ENCODE data around the gene RHOH.

Gene RHOH

GRCh38 chr4:40205259-40206198, 8.7 kb downstream of the RHOH start:
- peak; percentile 47 for DNase-seq (ENCODE audit: low read depth)

DNA sequence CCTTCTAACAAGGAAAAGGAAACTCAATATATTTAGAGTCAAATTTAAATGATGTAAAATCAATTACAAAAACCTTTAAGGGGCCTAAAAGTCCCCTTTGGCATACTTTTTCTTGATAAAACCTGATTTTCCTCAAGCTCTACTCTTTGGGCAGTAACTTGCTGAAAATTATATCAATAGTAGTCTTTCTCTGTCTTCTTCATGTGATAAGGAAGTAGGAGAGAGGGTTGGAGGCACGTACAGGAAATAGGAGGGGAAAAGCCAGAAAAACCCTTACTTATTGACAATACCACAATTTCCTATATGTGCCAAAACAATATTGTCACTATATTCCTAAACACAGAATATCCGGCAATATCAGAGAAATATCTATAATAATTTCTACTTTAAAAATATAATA, 9.6 kb downstream of the RHOH start:
- DNase-seq (ENCODE audit: low read depth) = no peak

GRCh38 chr4:40209401-40209800, 12.6 kb downstream of the RHOH start:
- no peak for DNase-seq (ENCODE audit: low read depth)

GRCh38 chr4:40210776-40211175, 13.9 kb downstream of the RHOH start:
- no peak for DNase-seq (ENCODE audit: low read depth)

- no peak for DNase-seq (ENCODE audit: low read depth)
These were observed 14.7 kb downstream of the RHOH start for GRCh38 chr4:40211224-40212185.

GRCh38 chr4:40212674-40213527, 16.1 kb downstream of the RHOH start:
- DNase-seq (ENCODE audit: low read depth) = no peak

DNA sequence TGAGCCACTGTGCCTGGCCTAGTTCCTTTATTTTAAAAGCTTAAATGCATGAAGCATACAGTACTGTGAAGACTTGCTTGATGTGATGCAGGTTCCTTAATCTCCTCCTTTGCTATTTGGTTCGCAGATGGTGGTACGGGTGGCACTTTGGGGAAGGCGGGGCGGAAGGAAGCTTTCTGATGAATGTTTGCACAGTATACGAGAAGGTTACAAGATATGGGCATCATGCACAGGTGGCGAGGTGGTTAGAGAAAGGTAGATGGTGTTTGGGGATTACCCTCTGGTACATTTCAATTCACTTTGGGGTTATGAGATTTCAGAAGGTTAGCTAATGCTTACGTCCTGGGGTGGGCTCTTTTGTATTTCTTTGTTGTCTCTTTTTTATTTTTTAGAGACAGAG, 17.2 kb downstream of the RHOH start:
- peak; percentile 69 for DNase-seq (ENCODE audit: low read depth)

- no peak for DNase-seq (ENCODE audit: low read depth)
These were observed 18.0 kb downstream of the RHOH start for GRCh38 chr4:40214661-40215418.

GRCh38 chr4:40216622-40217366, 20.0 kb downstream of the RHOH start:
- DNase-seq (ENCODE audit: low read depth) = no peak

GRCh38 chr4:40221744-40222143, 24.9 kb downstream of the RHOH start:
- no peak for DNase-seq (ENCODE audit: low read depth)

GRCh38 chr4:40223343-40223742, 26.5 kb downstream of the RHOH start:
- DNase-seq (ENCODE audit: low read depth) = no peak

- DNase-seq (ENCODE audit: low read depth) = no peak
These were observed 27.6 kb downstream of the RHOH start for GRCh38 chr4:40224432-40224831.

- no peak for DNase-seq (ENCODE audit: low read depth)
These were observed 28.7 kb downstream of the RHOH start for GRCh38 chr4:40225497-40225896.

GRCh38 chr4:40227284-40227683, 30.5 kb downstream of the RHOH start:
- DNase-seq (ENCODE audit: low read depth) = no peak

DNA sequence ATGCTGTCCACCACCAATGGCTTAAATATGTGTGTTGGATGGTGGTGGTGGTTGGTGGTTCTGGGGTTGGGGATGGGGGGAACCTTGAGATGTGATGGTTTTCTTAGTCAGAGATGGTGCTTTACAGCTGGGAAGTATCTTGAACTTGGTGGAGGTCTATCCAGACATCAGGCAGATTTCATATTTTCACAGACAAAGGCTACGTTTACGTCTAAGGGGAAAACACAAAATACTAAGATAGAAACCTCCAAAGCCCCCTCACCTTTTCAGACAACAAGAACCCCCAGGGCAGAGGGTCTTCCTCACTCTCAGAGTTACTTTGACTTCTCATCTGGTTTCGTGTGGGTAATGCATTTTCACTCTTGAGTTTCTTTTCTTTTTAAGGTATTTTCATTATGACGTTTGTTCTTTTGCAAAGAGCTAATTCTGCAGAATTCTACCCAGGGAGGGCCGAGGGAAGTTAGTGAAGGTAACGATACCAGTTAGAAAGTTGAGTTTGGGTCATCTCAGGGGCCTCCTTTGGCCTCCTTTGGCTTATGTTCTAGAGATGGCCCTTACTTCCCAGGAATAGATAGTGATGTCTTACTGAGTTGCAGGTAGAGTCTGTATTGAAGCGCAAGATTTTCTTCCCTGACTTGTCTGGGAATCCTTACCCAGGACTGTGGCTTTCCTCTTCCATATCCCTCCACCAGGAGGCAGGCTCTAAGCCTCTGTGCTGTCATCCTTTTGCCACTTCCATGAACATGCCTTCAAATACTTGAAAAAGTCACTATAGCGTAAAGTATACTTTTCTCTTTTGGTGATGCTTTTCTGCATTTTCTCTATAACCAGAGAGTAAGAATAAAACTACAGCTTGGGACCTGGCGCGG, 31.9 kb downstream of the RHOH start:
- no peak for DNase-seq (ENCODE audit: low read depth)

DNA sequence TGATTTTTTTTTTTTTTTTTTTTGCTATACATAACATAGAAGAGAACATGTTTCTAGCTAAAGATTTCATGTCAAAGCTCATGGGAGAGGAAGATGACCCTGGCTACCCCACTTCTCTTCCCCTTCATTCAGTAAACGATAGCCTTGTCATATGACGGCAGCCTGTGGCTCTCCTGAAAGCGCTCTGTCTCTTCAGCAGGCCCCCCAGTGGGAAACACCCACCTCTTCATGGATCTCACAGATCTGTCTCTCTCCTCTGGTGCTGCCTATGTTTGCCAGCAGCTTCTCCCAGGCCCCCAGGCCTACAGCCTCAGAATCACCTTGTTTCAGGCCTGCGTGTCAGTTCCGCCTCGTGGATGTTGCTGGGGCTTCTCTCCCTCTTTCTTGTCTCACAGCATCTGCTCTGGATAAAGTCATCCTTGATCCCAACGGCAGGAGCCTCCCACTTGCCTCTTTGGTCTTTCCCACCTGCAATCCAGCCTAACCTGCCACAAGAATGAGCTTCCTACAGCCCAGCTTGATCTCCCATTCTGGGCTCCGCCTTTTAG, 34.6 kb downstream of the RHOH start:
- DNase-seq (ENCODE audit: low read depth) = no peak

- DNase-seq (ENCODE audit: low read depth) = no peak
These were observed 35.8 kb downstream of the RHOH start for GRCh38 chr4:40232610-40233009.

DNA sequence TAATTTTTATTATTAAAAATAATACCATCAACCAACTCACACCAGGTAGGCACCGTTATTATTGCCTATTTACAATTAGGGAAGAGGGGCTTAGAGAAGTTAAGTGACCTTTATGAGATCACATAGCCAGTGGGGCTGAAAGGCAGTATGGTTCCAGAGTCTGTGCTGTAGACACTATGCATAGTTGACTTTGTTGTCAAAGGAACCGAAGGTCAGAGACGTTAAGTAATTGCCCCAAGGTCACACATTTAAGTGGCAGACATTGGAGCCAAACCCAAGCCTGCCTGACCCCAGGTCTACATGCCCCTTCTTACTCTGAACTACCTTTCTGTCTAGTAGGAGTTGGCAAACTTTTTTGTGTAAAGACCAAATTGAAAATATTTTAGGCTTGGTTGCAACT, 36.4 kb downstream of the RHOH start:
- no peak for DNase-seq (ENCODE audit: low read depth)

- DNase-seq (ENCODE audit: low read depth) = no peak
These were observed 37.7 kb downstream of the RHOH start for GRCh38 chr4:40234519-40235039.

All from T-helper 22 cell (primary cell).